A673 (cell line): Measurements from ENCODE around the gene LRRC36.

Experiments
- CTCF ChIP-seq: fragments of 300-800, 200-600 bp; sonication (generic); conservative IDR thresholded peaks from 2 replicates; pipeline ENCODE4 v1.5.1; 2017; ENCODE audit warnings: low read depth, mild to moderate bottlenecking, antibody characterized with exemption, low read length, moderate library complexity, mixed read lengths
- EZH2 ChIP-seq: fragments of 200-600 bp; sonication (generic); IDR thresholded peaks from 2 replicates; pipeline ENCODE4 v1.6.1; 2017; ENCODE audit warnings: borderline replicate concordance, low read depth, mild to moderate bottlenecking, mixed read lengths, antibody characterized with exemption, low read length; ENCODE audit not compliant: poor library complexity, severe bottlenecking

DNA sequence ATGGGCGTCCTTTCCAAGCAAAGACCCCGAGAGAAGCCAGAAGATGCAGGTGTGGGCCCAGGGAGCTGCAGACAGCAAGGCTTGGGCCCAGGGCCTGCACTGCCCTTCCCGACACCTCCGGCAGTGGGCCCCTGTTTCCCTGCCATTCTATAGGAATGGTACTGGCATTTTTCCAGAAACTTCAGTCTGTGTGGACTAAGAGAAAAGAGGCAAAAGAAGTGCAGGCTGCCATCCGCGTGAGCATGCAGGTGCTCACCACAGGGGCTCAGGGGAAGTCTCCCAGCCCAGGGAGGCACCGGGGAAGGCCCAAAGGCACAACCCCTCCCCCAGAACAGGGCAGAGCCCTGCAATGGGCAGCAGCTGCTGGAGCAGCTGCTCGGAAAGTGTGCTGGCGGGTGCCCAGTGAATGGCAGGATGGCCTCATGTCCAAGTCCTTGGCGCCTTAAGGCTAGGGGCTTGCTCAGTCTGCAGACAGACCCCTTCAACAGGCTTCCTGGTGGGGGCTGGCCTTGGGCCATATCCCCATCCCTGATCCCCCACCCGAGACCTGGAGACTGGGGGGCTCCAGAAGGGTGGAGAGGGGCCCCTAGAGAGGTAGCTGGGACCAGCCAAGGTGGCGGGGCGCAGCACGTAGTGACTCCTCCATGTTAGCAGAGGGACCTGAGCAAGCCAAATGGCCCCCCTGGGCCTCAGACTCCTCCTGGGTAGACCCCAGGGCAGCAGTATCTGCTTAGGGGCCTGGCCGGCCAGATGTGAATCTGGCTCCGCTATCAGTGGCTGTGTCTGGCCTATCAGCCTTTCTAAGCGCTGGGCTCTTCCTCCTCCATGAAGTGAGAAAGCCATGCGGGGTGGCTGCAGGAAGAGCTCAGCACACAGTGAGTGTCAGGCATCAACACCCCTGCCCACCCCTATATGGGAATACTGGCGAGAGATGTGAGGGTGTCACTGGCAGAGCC is 73.4 kb downstream of the LRRC36 start:
- TF ChIP-seq CTCF (0 out of 2 replicates have a peak, but pooled peaks have one; percentile 7), EZH2 (no peak)
